Stimulated activated CD8-positive, alpha-beta memory T cell treated with anti-CD3 and anti-CD28 coated beads, Interleukin-12 subunit alpha, Interleukin-12 subunit beta, amount 100 ng/mL, for 4 hours (primary cell): ENCODE results near the gene ALLC.

Experiments
- DNase-seq: peaks from one replicate; pipeline ENCODE4 v3.0.0-alpha.2; 2020; ENCODE audit warnings: low read depth

ALLC gene

GRCh38 chr2:3679180-3679579 is 21.2 kb downstream of the ALLC start:
- no peak for DNase-seq

DNA sequence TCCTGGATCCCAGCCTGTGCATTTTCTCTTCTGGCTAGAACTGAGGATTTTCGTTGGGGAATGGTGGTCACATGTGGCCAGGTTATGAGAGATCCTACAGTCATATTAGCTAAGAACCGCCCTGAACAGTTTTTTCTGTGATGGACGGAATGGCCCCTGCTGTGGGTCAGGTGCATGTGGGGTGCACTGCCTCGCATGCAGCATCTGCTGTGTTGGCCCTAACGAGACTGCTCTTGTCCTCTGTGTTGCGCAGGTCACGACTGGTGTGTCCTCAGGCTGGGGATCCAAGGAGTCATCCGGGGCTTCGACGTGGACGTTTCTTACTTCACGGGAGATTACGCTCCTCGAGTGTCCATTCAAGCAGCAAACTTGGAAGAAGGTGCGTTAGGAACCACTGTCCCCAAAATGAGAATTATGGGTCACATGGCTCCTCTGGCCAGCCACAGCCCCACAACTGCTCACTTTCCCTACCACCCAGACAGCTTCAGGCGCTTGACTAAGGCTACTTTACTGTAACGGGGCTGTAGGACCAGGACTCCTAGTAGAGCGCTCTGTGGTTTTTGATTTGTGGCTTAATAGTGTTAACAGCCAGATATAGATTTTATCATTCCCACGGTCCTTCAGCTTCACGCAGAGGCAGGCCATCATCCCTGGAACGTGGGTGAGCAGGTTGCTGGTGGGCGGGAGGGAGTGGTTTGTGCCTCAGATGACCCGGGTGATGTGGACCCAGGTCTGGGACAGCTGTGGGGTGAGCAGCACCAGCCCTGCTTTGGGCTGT is 21.8 kb downstream of the ALLC start:
- DNase-seq, result no peak

- DNase-seq, result no peak
These were observed 22.7 kb downstream of the ALLC start for GRCh38 chr2:3680548-3681345.

- no peak for DNase-seq
These were observed 23.6 kb downstream of the ALLC start for GRCh38 chr2:3681625-3682024.

DNA sequence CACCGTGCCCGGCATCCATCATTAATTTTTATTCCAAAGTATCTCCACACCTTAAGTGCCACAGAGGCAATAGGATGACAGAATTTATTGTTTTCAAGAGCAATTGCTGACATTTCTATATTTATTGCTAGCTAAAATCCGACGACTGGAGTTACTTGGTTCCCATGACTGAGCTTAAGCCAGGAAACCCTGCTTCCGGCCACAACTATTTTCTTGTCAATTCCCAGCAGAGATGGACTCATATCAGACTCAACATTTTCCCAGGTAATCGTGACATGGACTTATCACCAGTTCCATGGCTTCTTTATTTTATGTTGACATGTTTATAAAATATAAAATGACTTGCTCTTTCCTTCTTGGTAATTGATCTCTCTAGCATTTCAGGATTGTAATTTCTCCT is 24.8 kb downstream of the ALLC start:
- DNase-seq, result no peak

DNA sequence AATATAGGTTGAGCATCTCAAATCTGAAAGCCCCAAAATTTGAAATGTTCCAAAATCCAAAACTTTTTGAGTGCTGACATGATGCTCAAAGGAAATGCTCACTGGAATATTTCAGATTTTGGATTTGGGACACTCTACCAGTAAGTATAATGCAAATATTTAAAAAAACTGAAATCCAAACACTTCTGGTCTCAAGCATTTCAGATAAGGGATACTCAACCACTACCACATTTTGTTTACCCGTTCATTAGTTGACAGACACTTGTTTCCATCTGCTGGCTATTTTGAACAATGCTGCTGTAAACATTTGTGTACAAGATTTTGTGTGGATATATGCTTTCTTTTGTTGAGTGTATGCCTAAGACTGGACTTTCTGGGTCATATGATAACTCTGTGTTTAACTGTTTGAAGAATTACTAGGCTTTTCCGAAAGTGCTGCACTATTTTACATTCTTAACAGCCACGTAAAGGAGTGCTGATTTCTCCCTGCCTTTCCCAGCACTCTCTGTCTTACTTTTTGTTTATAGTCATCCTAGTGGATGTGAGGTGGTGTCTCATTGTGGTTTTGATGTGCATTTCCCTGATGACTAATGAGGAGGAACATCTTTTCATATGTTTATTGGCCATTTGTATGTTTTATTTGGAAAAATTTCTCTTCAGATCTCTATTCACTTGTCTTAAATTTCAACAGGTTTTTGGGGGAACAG is 25.9 kb downstream of the ALLC start:
- no peak for DNase-seq

- DNase-seq, result no peak
These were observed 32.2 kb downstream of the ALLC start for GRCh38 chr2:3689998-3690748.

- no peak for DNase-seq
These were observed 34.4 kb downstream of the ALLC start for GRCh38 chr2:3692375-3692774.

- no peak for DNase-seq
These were observed 38.5 kb downstream of the ALLC start for GRCh38 chr2:3696545-3696944.

DNA sequence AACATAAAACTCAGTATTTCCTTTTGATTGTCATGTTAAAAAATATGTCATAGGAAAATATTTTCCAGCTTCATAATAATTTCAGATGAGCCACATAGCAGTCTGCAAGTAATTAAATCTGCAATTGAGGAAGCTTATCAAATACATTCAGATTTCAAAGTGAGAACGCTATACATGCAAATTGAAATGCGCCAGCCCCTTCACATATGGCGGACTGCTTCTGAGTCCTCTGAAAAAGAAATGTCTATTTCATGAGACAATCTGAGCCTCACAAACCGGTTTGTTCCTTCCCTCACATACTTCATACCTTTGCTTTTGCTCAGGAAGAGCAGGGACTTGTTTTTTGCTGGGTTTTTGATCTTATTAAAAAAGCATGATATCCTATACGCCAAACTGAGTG is 43.1 kb downstream of the ALLC start:
- DNase-seq, result no peak

GRCh38 chr2:3703236-3703756 is 45.3 kb downstream of the ALLC start, which contains the start of gene DCDC2C:
TSS of gene DCDC2C (plus strand) at chr2:3703575. CDS start at chr2:3703752, 177 bp downstream.
- DNase-seq, result no peak

DNA sequence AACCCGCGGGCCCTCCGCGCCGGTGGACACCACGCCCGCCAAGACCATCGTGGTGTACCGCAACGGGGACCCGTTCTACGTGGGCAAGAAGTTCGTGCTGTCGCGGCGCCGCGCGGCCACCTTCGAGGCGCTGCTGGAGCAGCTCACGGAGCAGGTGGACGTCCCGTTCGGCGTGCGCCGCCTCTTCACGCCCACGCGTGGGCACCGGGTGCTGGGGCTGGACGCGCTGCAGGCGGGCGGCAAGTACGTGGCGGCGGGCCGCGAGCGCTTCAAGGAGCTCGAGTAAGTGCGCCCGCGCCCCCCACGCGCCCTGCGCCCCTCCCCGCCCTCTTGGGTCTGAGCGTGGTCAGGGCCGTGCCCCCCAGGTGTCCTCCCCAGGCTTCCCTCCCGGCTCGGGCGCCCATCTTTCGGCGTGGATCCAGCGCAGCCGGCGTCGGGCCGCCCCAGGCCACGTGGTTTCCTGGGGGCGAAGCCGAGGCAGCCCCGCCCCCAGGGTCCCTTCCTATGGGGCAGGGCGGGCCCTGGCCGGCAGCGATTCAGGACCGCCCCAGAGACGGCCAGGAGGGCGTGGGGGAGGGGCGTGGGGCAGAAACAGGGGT is 45.9 kb downstream of the ALLC start:
- no peak for DNase-seq

DNA sequence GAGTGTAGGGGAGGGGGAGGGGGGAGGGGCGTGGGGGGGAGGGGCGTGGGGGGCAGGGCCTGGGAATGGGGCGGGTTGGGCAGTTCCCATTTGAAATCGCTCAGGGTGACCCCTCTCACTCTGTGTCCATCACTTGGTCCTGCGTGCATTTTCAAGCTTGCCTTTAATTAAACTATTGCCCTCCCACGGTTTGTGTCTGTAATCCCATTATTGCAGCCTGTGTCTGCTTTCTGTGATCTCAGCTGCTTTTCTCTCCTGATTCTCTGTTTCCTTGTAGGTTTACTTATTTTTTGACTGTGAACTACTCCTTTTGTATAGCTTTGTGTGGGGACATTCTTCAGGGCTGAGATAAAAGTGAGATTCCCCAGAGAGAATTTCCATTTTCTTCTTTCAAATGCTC is 46.7 kb downstream of the ALLC start:
- no peak for DNase-seq

DNA sequence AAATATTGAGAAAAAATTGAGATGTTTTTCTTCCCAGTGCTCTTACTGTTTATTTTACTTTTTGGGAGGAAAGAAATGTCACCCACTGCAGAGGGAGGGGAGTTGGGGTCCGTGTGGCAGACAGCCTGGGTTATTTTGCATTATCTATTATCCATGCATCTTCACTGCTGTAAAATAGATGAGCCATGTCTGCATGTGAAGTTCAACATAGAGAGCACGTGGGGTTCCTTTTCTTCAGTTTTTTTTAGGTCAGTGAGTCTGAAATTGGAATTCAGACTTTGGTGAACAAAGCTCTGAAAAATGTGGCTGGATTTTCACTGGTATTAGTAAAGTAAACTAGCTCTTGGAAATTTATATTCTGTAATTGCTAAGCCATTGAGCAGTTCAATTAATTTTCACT is 47.8 kb downstream of the ALLC start:
- no peak for DNase-seq

DNA sequence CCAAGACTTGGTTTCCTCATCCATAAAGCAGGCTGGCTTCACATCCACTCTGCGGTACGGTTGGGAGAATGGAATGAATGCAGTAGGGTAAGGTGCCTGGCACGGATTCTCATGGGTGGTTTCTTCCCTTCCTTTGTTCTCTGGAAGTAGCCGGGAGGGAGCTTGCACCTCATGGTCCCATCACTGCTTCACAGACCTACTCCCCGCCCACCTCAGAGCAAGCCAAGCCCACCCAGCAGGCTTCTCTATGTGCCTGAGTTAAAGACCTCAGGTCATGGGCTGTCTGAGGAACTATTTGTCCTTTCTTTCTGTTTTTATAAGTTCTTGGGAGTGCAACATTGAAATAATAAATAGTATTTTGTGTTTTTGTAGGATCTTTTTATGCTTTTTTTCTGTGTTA is 48.9 kb downstream of the ALLC start:
- no peak for DNase-seq

- DNase-seq, result no peak
These were observed 50.6 kb downstream of the ALLC start for GRCh38 chr2:3708576-3708975.

GRCh38 chr2:3709225-3709624 is 51.2 kb downstream of the ALLC start:
- DNase-seq, result no peak

DNA sequence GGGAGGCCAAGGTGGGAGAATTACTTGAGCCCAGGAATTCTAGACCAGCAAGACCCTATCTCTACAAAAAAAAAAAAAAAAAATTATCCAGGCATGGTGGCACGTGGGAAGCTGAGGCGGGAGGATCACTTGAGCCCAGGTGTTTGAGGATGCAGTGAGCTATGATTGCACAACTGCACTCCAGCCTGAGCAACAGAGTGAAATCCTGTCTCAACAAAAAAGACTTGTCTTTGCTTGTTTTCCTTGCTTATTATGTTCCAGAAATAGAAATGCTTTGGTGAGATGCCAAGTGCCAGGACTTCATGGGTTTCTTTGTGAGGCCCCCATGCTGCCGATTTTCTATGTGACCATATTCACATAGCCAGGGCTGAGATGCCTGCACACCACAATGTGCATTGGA is 54.4 kb downstream of the ALLC start:
- no peak for DNase-seq

DNA sequence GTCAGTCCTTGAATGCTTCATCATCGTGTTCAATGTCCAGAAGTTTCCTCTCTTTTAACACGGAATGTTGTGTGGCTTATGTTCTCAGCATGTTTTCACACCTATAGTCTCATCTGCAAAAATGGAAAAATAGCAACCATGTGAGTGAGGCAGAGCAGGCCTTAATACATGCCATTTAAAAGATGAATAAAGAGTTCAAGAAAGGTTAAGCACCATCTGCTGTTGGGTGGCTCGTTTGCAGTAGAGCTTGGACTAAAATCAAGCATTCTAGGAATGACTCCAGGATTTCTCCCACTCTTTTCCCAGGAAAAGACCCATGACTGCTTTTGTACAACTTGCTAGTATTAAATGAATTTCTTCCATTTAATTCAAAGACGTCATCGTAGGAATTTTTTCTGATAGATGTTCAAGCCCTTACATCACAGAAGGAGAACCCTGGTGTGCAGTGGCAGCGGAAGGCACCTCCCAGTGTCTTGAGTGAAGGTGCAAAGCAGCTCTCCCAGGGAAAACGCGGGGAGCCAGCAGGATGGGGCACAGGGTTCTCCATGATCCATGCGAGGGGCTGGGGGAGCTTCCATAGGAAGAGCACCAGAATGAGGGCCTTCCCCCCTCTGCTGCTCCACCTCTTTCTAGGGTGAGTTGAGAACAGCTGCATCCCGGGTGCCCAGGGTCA is 55.0 kb downstream of the ALLC start:
- DNase-seq, result no peak

GRCh38 chr2:3718679-3719078 is 60.7 kb downstream of the ALLC start:
- DNase-seq, result no peak

DNA sequence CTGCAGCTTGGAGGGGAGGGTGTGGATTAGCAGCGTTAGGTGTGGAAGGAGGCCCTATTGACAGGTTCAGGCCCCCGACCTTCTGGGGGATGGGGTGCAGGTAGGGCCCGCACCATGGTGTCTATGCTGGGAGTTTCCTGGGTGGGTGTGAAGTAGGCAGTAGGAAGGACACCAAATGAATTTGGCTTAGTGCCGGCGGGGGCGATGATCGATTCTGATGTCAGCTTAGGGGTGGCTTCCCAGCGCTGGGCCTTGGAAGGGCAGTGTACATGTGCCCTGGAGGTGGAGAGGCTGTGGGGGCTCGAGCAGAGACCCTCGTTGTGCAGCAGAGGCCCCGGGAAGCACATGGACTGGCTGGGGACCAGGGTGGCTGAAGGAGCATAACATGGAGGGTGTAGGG is 67.0 kb downstream of the ALLC start:
- no peak for DNase-seq
